Smooth muscle cell (in vitro differentiated cells): ENCODE results near the gene CNN3. TPM values are rescaled to one million over a fixed set of nuclear protein-coding genes. Genes with fewer than 3 reads are reported as not detected.
A peak's percentile ranks its signal among the peaks of the same experiment; 100 is the strongest.
"Not testable (repeated sequence)": the region's sequence is repeated elsewhere in the genome, so short reads cannot be mapped to it uniquely, and the experiment has no call there.

Experiments used
- DNase-seq: peaks from one replicate; lab custom pipeline; 2025; ENCODE audit not compliant: unreplicated experiment; lab: John Stamatoyannopoulos, UW
- H2AFZ ChIP-seq: fragments of 200-600 bp; sonication (generic); 2 replicates; pipeline ENCODE4 v1.6.0; 2016; ENCODE audit warnings: antibody characterized with exemption, low read depth, mild to moderate bottlenecking
- H3F3A ChIP-seq: fragments of 200-600 bp; sonication (generic); 2 replicates; pipeline ENCODE4 v1.6.0; 2017; ENCODE audit warnings: antibody characterized with exemption, low read depth
- H3K27ac ChIP-seq: fragments of 200-600 bp; sonication (generic); 2 replicates; pipeline ENCODE4 v1.5.1; 2016; ENCODE audit warnings: low read depth, mild to moderate bottlenecking
- H3K27me3 ChIP-seq: fragments of 200-600 bp; sonication (generic); 2 replicates; pipeline ENCODE4 v1.6.1; 2016; ENCODE audit warnings: low read depth, mild to moderate bottlenecking
- H3K36me3 ChIP-seq: fragments of 200-600 bp; sonication (generic); 2 replicates; pipeline ENCODE4 v1.5.1; 2016; ENCODE audit warnings: low read depth
- H3K4me1 ChIP-seq: fragments of 200-600 bp; sonication (generic); 2 replicates; pipeline ENCODE4 v1.5.1; 2016; ENCODE audit warnings: low read depth
- H3K4me2 ChIP-seq: fragments of 200-600 bp; sonication (generic); 2 replicates; pipeline ENCODE4 v1.6.0; 2016; ENCODE audit warnings: mild to moderate bottlenecking
- H3K4me3 ChIP-seq: fragments of 200-600 bp; sonication (generic); 2 replicates; pipeline ENCODE4 v1.5.1; 2016; ENCODE audit warnings: mild to moderate bottlenecking
- H3K79me2 ChIP-seq: fragments of 200-600 bp; sonication (generic); 2 replicates; pipeline ENCODE4 v1.6.0; 2016; ENCODE audit warnings: low read depth, mild to moderate bottlenecking
- H3K9ac ChIP-seq: fragments of 200-600 bp; sonication (generic); 2 replicates; pipeline ENCODE4 v1.6.0; 2016; ENCODE audit warnings: low read depth
- H3K9me3 ChIP-seq: fragments of 200-600 bp; sonication (generic); replicated peaks from 2 replicates; pipeline ENCODE4 v1.5.1; 2016; ENCODE audit warnings: low read depth
- H4K20me1 ChIP-seq: fragments of 200-600 bp; sonication (generic); 2 replicates; pipeline ENCODE4 v1.6.0; 2016; ENCODE audit warnings: low read depth
- CTCF ChIP-seq: fragments of 200-600 bp; sonication (generic); IDR thresholded peaks from 2 replicates; pipeline ENCODE4 v1.5.1; 2017; ENCODE audit warnings: borderline replicate concordance, mild to moderate bottlenecking, antibody characterized with exemption; ENCODE audit not compliant: insufficient read depth, poor library complexity, severe bottlenecking
- WGBS: methylation state at CpG from one replicate; pipeline ENCODE4 v1.1.7; 2016; ENCODE audit warnings: low lambda C conversion rate; 5-methylcytosine and 5-hydroxymethylcytosine counted together
- polyA plus RNA-seq: library from polyadenylated mRNA; unstranded; fragments of >200 nt; fragmentation: Nextera tagmentation; extraction: Ambion mirVana; gene quantifications from 2 replicates; pipeline ENCODE4 v1.2.1, GENCODE V29; 2016
- total RNA-seq: library from RNA; depleted of rRNA; stranded (reverse); fragments of >200 nt; gene quantifications from 2 replicates; pipeline ENCODE4 v1.2.3, GENCODE V29; 2014

CNN3 gene
- total and polyA plus RNA-seq, 2 experiments from 2014 or later: 467 to 633 TPM

GRCh38 chr1:94946886-94947285 is 20.0 kb upstream of the CNN3 start:
- Histone ChIP-seq H3K9me3 (no peaks in the 10 kb centered on the region), H2AFZ (no peak overlapping the region), H3K4me1 (peaks cover 6% of the 10 kb centered on the region), H3K4me2 (peak overlapping the region; percentile 38), H3K4me3 (no peak overlapping the region), H4K20me1 (no peaks in the 10 kb centered on the region), H3K79me2 (no peaks in the 10 kb centered on the region), H3K9ac (no peak overlapping the region), H3F3A (peaks cover 9% of the 10 kb centered on the region), H3K27me3 (no peaks in the 10 kb centered on the region), H3K27ac (peak overlapping the region; percentile 59), H3K36me3 (no peaks in the 10 kb centered on the region)
- no peak for DNase-seq
- TF ChIP-seq CTCF: no peak
- 29% methylated on average over 3 of the region's 3 CpGs for WGBS

GRCh38 chr1:94942171-94943128 is 15.5 kb upstream of the CNN3 start:
- Histone ChIP-seq H3F3A (no peaks in the 10 kb centered on the region), H2AFZ (no peak overlapping the region), H3K9ac (no peak overlapping the region), H3K4me3 (no peak overlapping the region), H3K27ac (no peak overlapping the region), H3K4me1 (peaks cover 14% of the 10 kb centered on the region), H3K4me2 (no peak overlapping the region), H3K36me3 (no peaks in the 10 kb centered on the region), H3K79me2 (no peaks in the 10 kb centered on the region), H3K9me3 (no peaks in the 10 kb centered on the region), H4K20me1 (no peaks in the 10 kb centered on the region), H3K27me3 (no peaks in the 10 kb centered on the region)
- no peak for TF ChIP-seq CTCF
- no peak for DNase-seq
- WGBS: 87% methylated on average over 8 of the region's 8 CpGs

- not testable (repeated sequence) for H3K9me3 ChIP-seq, H4K20me1 ChIP-seq, H2AFZ ChIP-seq, H3K79me2 ChIP-seq, DNase-seq, H3F3A ChIP-seq, H3K4me2 ChIP-seq, H3K27ac ChIP-seq, H3K36me3 ChIP-seq, H3K27me3 ChIP-seq, H3K9ac ChIP-seq, H3K4me3 ChIP-seq
- 100% methylated on average over 1 of the region's 1 CpG for WGBS
- H3K4me1 ChIP-seq: peaks cover 16% of the 10 kb centered on the region
These were observed 14.6 kb upstream of the CNN3 start for GRCh38 chr1:94941480-94941879.

- no peak overlapping the region for H3K27ac ChIP-seq
- no peaks in the 10 kb centered on the region for H4K20me1 ChIP-seq
- H3K4me3 ChIP-seq: no peak overlapping the region
- no peak overlapping the region for H2AFZ ChIP-seq
- H3K27me3 ChIP-seq: no peaks in the 10 kb centered on the region
- no peak for TF ChIP-seq CTCF
- H3F3A ChIP-seq: no peaks in the 10 kb centered on the region
- H3K9ac ChIP-seq: no peak overlapping the region
- no peak overlapping the region for H3K4me2 ChIP-seq
- H3K4me1 ChIP-seq: peaks cover 19% of the 10 kb centered on the region
- H3K36me3 ChIP-seq: no peaks in the 10 kb centered on the region
- no peaks in the 10 kb centered on the region for H3K79me2 ChIP-seq
- WGBS: 98% methylated on average over 3 of the region's 3 CpGs
- no peak for DNase-seq
- no peaks in the 10 kb centered on the region for H3K9me3 ChIP-seq
These were observed 13.8 kb upstream of the CNN3 start for GRCh38 chr1:94940738-94941137.
